HEK293 (cell line): ENCODE measurements around the gene CPNE4.

Experiments
- CTCF ChIA-PET: fragments of 350-600 bp; formaldehyde crosslinking; extraction: SDS; loops from one replicate; lab custom pipeline; 2021; ENCODE audit warnings: antibody characterized with exemption; lab: Yijun Ruan, JAX
- POLR2A ChIA-PET: fragments of 300-600 bp; formaldehyde crosslinking; extraction: SDS; loops from one replicate; lab custom pipeline; 2020; ENCODE audit warnings: antibody characterized with exemption, inconsistent platforms; lab: Yijun Ruan, JAX
- H3K27ac ChIP-seq: fragments of 200-500 bp; sonication (Bioruptor generic); 2 replicates; pipeline ENCODE4 v1.5.1; 2014; ENCODE audit warnings: low read depth, low read length, control low read depth, inconsistent platforms; ENCODE audit errors: extremely low read depth
- H3K36me3 ChIP-seq, 2 experiments: fragments of 200-500 bp in 1 of 2; sonication (Bioruptor generic) in 1 of 2; 1 replicate in 1 of 2; 2 replicates in 1 of 2; pipeline ENCODE4 v1.5.1; 2014 to 2017; ENCODE audit warnings: inconsistent platforms in 2 of 2, low read length in 2 of 2; ENCODE audit not compliant: control insufficient read depth in 2 of 2, insufficient read depth in 1 of 2
- H3K4me1 ChIP-seq: fragments of 200-500 bp; sonication (Bioruptor generic); 2 replicates; pipeline ENCODE4 v1.5.1; 2014; ENCODE audit warnings: mild to moderate bottlenecking, low read length, inconsistent platforms; ENCODE audit not compliant: control insufficient read depth, insufficient read depth
- H3K4me3 ChIP-seq: 2 replicates; pipeline ENCODE4 v1.5.1; 2011; ENCODE audit warnings: low read depth, mild to moderate bottlenecking, control low read depth, low read length, moderate library complexity
- H3K9me3 ChIP-seq: fragments of 200-500 bp; sonication (Bioruptor generic); 2 replicates; pipeline ENCODE4 v1.5.1; 2014; ENCODE audit warnings: low read depth, low read length, inconsistent platforms; ENCODE audit not compliant: control insufficient read depth, insufficient read depth
- RBAK ChIP-seq: fragments of 450-650 bp; formaldehyde crosslinking; IDR thresholded peaks from 2 replicates; pipeline ENCODE4 v1.5.1; 2016; ENCODE audit warnings: missing biosample characterization, missing genetic modification characterization
- SP2 ChIP-seq: fragments of 450-650 bp; formaldehyde crosslinking; IDR thresholded peaks from 2 replicates; pipeline ENCODE4 v1.5.1; 2016; ENCODE audit warnings: missing biosample characterization, missing genetic modification characterization
- SP7 ChIP-seq: fragments of 450-650 bp; formaldehyde crosslinking; IDR thresholded peaks from 2 replicates; pipeline ENCODE4 v1.5.1; 2016; ENCODE audit warnings: missing biosample characterization, missing genetic modification characterization
- TCF7L2 ChIP-seq: IDR thresholded peaks from 2 replicates; pipeline ENCODE4 v1.6.1; 2011; ENCODE audit warnings: low read depth, mild to moderate bottlenecking, inconsistent platforms, low read length, moderate library complexity, borderline replicate concordance
- ZNF148 ChIP-seq: fragments of 450-650 bp; formaldehyde crosslinking; IDR thresholded peaks from 2 replicates; pipeline ENCODE4 v1.5.0; 2017; ENCODE audit warnings: missing biosample characterization, missing genetic modification characterization, borderline replicate concordance
- ZNF221 ChIP-seq: fragments of 450-650 bp; formaldehyde crosslinking; IDR thresholded peaks from 2 replicates; pipeline ENCODE4 v1.5.1; 2017; ENCODE audit warnings: missing biosample characterization, missing genetic modification characterization, borderline replicate concordance
- ZNF266 ChIP-seq: fragments of 450-650 bp; formaldehyde crosslinking; IDR thresholded peaks from 2 replicates; pipeline ENCODE4 v1.5.1; 2016; ENCODE audit warnings: missing biosample characterization, missing genetic modification characterization, low read depth
- ZNF292 ChIP-seq: fragments of 450-650 bp; formaldehyde crosslinking; IDR thresholded peaks from 2 replicates; pipeline ENCODE4 v1.5.1; 2016; ENCODE audit warnings: low read depth, missing biosample characterization, missing genetic modification characterization, borderline replicate concordance
- ZNF324 ChIP-seq: fragments of 450-650 bp; formaldehyde crosslinking; IDR thresholded peaks from 2 replicates; pipeline ENCODE4 v1.5.1; 2016; ENCODE audit warnings: missing biosample characterization, missing genetic modification characterization
- ZNF354C ChIP-seq: fragments of 450-650 bp; formaldehyde crosslinking; IDR thresholded peaks from 2 replicates; pipeline ENCODE4 v1.5.1; 2016; ENCODE audit warnings: missing biosample characterization, missing genetic modification characterization, low read depth, borderline replicate concordance
- ZNF548 ChIP-seq: fragments of 450-650 bp; formaldehyde crosslinking; IDR thresholded peaks from 2 replicates; pipeline ENCODE4 v1.5.1; 2016; ENCODE audit warnings: missing biosample characterization, missing genetic modification characterization
- ZNF623 ChIP-seq: fragments of 450-650 bp; formaldehyde crosslinking; IDR thresholded peaks from 2 replicates; pipeline ENCODE4 v1.5.1; 2016; ENCODE audit warnings: missing biosample characterization, missing genetic modification characterization
- ZNF629 ChIP-seq: fragments of 450-650 bp; formaldehyde crosslinking; IDR thresholded peaks from 2 replicates; pipeline ENCODE4 v1.5.1; 2017; ENCODE audit warnings: missing biosample characterization, missing genetic modification characterization
- ZNF747 ChIP-seq: fragments of 450-650 bp; formaldehyde crosslinking; IDR thresholded peaks from 2 replicates; pipeline ENCODE4 v1.5.1; 2016; ENCODE audit warnings: missing biosample characterization, missing genetic modification characterization
- ZNF76 ChIP-seq: fragments of 450-650 bp; formaldehyde crosslinking; IDR thresholded peaks from 2 replicates; pipeline ENCODE4; 2016; ENCODE audit warnings: low read depth, missing biosample characterization, missing genetic modification characterization, borderline replicate concordance
- TF ChIP-seq, protein P1 (sequence below): fragments of 450-650 bp; formaldehyde crosslinking; conservative IDR thresholded peaks from 2 replicates; pipeline ENCODE4 v1.5.1; 2016; ENCODE audit warnings: low read depth, missing biosample characterization, missing genetic modification characterization
- TF ChIP-seq, protein P2 (sequence below): fragments of 450-650 bp; formaldehyde crosslinking; IDR thresholded peaks from 2 replicates; pipeline ENCODE4 v1.5.1; 2016; ENCODE audit warnings: missing biosample characterization, missing genetic modification characterization, borderline replicate concordance
- TF ChIP-seq, protein P3 (sequence below): fragments of 450-650 bp; formaldehyde crosslinking; optimal IDR thresholded peaks from 2 replicates; pipeline ENCODE3; 2016; ENCODE audit warnings: missing biosample characterization, mild to moderate bottlenecking, missing genetic modification characterization
- TF ChIP-seq, protein P4 (sequence below): fragments of 450-650 bp; IDR thresholded peaks from 2 replicates; pipeline ENCODE4 v1.5.1; 2018; ENCODE audit warnings: missing biosample characterization, missing genetic modification characterization

Gene CPNE4

GRCh38 chr3:131847966-131848510 lies 186.8 kb downstream of the CPNE4 start (continued):
- no peak for TF ChIP-seq ZNF629 (tag by site-specific recombination)

DNA sequence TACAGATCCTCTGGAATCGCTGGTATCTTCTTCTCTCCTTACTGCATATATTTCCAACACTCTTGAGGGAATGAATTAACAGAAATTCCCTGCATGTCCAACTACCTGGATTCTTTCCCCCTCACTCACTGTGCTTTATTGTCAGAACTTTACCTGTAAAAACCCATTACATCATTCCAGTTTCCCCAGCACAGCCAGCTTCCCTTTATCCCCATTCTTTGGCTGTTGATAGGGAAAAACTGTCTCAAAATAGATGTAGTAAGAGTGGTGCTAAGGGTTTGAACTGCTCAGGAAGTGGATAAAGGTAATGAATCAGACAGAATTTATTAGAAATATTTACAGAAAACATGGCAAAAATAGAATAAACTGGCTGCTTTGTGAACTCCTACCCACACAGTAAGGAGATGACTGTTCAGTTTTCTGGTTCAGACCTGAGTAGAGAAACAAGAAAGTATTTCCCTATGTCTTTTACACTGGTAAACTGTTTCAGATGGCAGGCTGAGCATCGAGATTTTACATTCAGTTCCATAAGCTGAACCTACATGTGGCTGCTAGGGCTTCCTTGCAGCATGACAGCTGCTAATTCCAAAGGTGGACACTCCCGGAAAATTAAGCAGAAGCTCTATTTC lies 188.4 kb downstream of the CPNE4 start:
- CTCF ChIA-PET = interaction anchor here (1.7 kb wide), 1 partner anchor 51 kb away, joined by 4 read pairs; no protein-coding TSS in a partner anchor

DNA sequence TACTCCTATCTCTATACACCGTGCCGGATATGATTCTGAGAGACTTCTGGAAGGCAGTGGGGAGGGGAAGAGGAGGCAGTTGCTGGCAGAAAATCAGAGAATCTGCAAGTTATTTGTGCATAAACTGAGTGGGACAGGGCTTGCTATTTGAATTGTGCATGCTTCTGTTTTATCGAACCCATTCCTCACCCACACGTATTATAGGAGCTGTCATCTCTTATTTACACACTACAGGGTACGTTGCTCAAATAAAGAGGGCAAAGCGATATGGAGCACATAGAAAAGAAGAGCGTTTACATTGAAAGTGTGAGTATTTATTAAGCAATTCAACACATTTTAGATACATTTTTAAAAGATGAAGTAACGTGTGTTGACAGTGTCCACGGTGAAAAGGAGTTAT lies 191.6 kb downstream of the CPNE4 start:
- no peak overlapping the region for H3K27ac ChIP-seq
- TF ChIP-seq ZNF266 (no peak), ZNF623 (tag by site-specific recombination) (no peak), ZNF292 (tag by site-specific recombination) (no peak), SP7 (tag by site-specific recombination) (no peak), ZNF221 (tag by site-specific recombination) (no peak)
- TF ChIP-seq, protein P1, sequence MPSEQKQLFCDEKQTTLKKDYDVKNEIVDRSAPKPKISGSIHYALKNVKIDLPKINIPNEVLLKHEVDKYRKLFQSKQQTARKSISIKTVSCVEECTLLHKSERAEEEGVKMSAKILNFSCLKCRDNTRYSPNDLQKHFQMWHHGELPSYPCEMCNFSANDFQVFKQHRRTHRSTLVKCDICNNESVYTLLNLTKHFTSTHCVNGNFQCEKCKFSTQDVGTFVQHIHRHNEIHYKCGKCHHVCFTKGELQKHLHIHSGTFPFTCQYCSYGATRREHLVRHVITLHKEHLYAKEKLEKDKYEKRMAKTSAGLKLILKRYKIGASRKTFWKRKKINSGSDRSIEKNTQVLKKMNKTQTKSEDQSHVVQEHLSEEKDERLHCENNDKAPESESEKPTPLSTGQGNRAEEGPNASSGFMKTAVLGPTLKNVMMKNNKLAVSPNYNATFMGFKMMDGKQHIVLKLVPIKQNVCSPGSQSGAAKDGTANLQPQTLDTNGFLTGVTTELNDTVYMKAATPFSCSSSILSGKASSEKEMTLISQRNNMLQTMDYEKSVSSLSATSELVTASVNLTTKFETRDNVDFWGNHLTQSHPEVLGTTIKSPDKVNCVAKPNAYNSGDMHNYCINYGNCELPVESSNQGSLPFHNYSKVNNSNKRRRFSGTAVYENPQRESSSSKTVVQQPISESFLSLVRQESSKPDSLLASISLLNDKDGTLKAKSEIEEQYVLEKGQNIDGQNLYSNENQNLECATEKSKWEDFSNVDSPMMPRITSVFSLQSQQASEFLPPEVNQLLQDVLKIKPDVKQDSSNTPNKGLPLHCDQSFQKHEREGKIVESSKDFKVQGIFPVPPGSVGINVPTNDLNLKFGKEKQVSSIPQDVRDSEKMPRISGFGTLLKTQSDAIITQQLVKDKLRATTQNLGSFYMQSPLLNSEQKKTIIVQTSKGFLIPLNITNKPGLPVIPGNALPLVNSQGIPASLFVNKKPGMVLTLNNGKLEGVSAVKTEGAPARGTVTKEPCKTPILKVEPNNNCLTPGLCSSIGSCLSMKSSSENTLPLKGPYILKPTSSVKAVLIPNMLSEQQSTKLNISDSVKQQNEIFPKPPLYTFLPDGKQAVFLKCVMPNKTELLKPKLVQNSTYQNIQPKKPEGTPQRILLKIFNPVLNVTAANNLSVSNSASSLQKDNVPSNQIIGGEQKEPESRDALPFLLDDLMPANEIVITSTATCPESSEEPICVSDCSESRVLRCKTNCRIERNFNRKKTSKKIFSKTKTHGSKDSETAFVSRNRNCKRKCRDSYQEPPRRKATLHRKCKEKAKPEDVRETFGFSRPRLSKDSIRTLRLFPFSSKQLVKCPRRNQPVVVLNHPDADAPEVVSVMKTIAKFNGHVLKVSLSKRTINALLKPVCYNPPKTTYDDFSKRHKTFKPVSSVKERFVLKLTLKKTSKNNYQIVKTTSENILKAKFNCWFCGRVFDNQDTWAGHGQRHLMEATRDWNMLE (tag by site-specific recombination) = no peak

More for the DNA sequence above, 188.4 kb downstream of the CPNE4 start:
- H3K4me1 ChIP-seq = no peaks in the 10 kb centered on the region
- POLR2A ChIA-PET = no interaction called here
- no peak overlapping the region for H3K27ac ChIP-seq
- TF ChIP-seq ZNF747 = no peak
- no peak for TF ChIP-seq TCF7L2
- TF ChIP-seq, protein P2, sequence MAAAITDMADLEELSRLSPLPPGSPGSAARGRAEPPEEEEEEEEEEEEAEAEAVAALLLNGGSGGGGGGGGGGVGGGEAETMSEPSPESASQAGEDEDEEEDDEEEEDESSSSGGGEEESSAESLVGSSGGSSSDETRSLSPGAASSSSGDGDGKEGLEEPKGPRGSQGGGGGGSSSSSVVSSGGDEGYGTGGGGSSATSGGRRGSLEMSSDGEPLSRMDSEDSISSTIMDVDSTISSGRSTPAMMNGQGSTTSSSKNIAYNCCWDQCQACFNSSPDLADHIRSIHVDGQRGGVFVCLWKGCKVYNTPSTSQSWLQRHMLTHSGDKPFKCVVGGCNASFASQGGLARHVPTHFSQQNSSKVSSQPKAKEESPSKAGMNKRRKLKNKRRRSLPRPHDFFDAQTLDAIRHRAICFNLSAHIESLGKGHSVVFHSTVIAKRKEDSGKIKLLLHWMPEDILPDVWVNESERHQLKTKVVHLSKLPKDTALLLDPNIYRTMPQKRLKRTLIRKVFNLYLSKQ (tag by site-specific recombination) = no peak
- no peak for TF ChIP-seq ZNF354C (tag by site-specific recombination)
- TF ChIP-seq, protein P3, sequence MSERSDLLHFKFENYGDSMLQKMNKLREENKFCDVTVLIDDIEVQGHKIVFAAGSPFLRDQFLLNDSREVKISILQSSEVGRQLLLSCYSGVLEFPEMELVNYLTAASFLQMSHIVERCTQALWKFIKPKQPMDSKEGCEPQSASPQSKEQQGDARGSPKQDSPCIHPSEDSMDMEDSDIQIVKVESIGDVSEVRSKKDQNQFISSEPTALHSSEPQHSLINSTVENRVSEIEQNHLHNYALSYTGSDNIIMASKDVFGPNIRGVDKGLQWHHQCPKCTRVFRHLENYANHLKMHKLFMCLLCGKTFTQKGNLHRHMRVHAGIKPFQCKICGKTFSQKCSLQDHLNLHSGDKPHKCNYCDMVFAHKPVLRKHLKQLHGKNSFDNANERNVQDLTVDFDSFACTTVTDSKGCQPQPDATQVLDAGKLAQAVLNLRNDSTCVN (tag by site-specific recombination) = no peak
- no peak for TF ChIP-seq ZNF148 (tag by site-specific recombination)
- TF ChIP-seq, protein P4, sequence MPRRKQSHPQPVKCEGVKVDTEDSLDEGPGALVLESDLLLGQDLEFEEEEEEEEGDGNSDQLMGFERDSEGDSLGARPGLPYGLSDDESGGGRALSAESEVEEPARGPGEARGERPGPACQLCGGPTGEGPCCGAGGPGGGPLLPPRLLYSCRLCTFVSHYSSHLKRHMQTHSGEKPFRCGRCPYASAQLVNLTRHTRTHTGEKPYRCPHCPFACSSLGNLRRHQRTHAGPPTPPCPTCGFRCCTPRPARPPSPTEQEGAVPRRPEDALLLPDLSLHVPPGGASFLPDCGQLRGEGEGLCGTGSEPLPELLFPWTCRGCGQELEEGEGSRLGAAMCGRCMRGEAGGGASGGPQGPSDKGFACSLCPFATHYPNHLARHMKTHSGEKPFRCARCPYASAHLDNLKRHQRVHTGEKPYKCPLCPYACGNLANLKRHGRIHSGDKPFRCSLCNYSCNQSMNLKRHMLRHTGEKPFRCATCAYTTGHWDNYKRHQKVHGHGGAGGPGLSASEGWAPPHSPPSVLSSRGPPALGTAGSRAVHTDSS (tag by site-specific recombination) = no peak
- no peak for TF ChIP-seq SP2 (tag by site-specific recombination)
- no peak for TF ChIP-seq ZNF76 (tag by site-specific recombination)
- TF ChIP-seq RBAK (tag by site-specific recombination) = no peak
- TF ChIP-seq ZNF548 = no peak
- TF ChIP-seq ZNF324 (tag by site-specific recombination) = no peak
- H3K4me3 ChIP-seq = no peak overlapping the region
- no peaks in the 10 kb centered on the region for H3K36me3 ChIP-seq
- no peaks in the 10 kb centered on the region for H3K9me3 ChIP-seq

More for the DNA sequence above, 191.6 kb downstream of the CPNE4 start:
- H3K36me3 ChIP-seq = no peaks in the 10 kb centered on the region
- no peak overlapping the region for H3K4me3 ChIP-seq
- H3K4me1 ChIP-seq = no peaks in the 10 kb centered on the region
- POLR2A ChIA-PET = no interaction called here
- H3K9me3 ChIP-seq = no peaks in the 10 kb centered on the region
- CTCF ChIA-PET = no interaction called here
